GM21825 (cell line): Measurements from ENCODE around the gene TRAPPC1.

Source experiments
- ATAC-seq: cut with Tn5 transposase; IDR thresholded peaks from one replicate; pipeline ENCODE4 v1.9.1; 2021; ENCODE audit warnings: mild to moderate bottlenecking, moderate library complexity; ENCODE audit not compliant: unreplicated experiment

The TRAPPC1 gene

GRCh38 chr17:7881276-7882054 is 50.3 kb downstream of the TRAPPC1 start:
- no peak for ATAC-seq
